ENCODE data around the gene ANKS1B.

Gene ANKS1B

DNA sequence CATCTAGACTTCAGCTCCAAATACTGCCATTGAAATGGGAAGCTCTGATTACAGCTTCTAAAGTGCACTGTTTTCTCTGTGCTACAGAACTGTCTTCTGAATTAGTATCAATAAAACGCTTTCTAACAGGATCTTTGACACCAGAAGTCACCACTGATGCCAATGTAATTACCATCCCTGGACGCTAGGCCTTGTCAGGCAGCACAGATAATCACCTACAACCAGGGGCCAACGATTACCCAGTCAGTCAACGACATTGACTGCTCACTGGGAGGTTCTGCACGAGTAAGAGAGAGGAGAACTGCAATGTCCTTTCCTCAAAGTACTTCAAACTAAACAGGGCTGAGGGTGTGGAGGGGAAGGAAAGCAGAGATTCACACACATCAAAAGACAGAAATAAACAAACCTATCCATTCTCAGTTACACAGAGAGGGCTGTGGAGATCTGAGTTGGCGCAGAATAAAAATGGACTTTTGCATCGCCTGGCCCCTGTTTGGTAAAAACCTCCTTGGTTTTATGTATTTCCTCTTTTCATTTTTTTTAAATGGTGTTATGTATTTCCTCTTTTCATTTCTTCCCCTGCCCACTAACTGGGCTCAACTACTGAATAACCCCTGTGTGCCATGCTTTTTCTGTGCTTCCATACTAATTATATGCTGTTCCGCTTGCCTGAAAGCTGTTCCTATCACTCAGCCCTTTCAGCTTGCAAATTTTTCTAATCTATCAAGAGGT is 847.4 kb downstream of the ANKS1B start:
- no peak for DNase-seq (ENCODE audit: low read depth in 1 of 2, low spot score in 1 of 2)

DNA sequence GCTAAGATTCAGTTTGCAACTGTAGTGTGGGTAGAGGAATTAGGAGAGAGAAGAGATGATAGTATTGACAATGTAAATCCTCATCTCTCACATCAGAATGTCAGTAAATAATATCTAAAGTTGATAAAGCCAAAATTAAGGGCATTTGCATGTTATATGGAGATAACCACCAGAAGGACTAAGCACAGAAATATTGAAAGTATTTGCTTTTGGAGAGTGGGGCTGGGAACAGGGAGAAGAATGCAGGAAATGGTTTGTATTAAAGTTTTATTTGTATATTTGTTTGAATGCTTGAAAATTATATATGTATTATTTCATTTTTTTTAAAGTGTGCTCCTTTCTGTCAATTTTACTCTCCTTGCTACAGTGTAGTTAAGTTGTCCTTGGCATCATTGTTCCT is 848.2 kb downstream of the ANKS1B start:
- DNase-seq (ENCODE audit: low read depth in 1 of 2, low spot score in 1 of 2): no peak

DNA sequence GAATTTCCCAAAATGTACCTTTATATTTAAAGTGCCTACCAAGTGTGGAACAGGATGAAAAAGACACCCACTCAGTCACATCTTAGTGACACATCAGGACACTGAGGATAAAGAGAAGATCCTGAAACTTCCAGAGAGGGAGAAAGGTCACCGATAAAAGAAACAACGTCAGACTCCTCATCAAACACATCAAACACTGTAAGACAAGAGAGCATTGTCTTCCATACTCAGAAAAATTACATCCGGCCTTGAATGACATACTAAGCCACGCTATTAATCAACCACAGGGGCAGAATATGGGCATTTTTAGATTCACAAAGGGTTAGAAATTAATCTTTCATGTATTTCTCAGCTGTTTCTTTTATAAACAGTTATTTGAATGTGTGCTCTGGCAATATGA is 849.4 kb downstream of the ANKS1B start:
- no peak for DNase-seq (ENCODE audit: low read depth in 1 of 2, low spot score in 1 of 2)

DNA sequence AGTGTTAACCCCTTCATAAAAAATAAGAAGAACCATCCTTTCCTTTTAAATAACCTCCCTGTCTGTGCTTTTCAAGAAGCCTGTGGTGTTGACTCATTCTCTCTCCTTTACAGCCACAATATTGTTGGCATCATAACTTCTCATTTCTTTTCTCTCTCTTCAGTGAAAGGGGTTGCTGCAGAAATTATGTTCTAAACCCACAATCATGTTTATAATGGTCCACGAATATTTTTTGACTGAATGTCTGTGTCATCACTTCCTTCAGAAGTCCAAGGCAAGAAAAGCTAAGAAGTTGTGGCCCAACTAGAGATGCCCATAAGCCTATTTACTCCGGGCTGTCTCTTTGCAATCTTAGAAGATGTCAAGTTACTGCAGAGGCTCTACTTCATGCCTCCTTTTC is 851.3 kb downstream of the ANKS1B start:
- DNase-seq (ENCODE audit: low read depth in 1 of 2, low spot score in 1 of 2): no peak

DNA sequence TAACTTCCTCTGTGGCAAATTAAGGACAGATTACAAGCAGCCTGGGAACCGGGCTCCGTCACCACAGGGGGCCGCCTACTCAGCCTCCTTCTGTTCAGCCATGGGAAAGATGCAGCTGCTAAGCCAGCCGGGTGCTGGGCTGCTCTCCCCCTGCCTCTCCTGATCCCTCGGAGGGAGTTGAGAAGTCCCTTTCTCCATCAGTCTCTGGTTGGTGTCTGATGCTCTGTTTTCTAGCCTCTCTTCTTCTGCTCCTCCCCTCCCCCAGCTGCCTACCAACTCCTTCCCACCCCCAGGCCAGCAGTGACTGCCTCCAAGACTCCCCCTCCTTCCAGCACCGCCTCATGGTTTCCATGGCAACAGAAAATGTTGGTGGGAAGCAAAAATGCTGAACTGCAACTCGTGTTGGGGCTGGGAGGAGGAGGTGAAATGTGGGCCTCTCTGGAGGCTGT is 853.0 kb downstream of the ANKS1B start:
- no peak for DNase-seq (ENCODE audit: low read depth in 1 of 2, low spot score in 1 of 2)

DNA sequence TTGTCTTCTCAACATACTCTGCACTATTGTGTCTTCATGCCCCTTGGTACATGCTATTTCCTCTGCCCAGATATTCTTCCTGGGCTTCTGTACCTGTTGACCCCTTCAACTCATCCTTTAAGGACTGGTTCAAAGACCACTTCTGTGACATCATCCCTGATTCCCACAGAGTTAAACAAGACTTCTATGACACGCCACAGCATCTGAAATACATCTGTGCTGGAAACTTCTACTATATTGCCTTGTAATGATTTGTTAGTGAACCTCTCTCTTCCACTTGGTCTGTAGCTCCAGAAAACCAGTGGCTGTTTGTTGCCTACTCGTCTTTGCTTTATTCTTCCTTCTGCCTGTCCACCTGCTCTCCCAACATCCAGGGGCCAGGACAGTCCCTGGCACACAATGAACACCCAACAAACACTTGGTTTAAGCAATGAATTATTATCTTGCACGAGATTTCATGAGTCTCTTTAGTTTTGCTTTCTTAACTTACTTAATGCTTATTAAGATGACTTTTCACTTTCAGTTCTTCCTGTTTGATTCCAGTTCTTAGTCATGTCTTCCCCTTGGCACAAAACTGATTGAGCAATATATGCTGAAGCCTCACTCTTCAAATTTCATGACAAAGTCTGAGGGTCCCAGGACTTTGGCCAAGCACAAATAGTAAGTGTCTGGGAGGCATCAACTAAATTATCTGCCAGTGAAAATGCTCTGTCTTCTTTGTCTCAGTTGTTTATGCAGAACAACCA is 853.8 kb downstream of the ANKS1B start:
- DNase-seq (ENCODE audit: low read depth in 1 of 2, low spot score in 1 of 2): no peak

DNA sequence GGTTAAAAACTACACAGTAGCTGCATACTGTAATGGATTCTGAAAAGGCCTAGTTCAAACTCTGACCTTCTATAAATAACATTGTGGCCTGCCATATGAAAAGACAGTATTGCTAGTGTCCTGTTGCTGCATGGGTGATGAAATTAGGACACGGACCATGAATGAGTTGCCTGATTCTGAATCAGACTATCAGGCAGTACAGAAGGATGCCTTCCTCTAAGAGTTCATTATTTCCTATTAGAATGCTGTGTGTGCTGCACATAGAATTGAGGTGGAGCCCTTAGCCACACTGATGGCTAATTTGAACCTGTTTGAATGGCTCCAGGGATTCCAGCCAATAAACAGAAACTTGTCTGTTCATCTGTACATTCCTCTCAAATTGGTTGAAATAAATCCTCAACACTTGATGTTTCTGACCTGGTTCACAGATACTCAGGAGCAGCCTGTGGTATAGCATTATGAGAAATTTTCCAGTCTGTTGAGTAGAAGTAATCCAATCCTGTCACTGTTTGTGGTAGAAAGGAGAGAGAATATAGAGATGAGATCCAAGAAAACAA is 856.4 kb downstream of the ANKS1B start:
- DNase-seq (ENCODE audit: low read depth in 1 of 2, low spot score in 1 of 2): no peak

DNA sequence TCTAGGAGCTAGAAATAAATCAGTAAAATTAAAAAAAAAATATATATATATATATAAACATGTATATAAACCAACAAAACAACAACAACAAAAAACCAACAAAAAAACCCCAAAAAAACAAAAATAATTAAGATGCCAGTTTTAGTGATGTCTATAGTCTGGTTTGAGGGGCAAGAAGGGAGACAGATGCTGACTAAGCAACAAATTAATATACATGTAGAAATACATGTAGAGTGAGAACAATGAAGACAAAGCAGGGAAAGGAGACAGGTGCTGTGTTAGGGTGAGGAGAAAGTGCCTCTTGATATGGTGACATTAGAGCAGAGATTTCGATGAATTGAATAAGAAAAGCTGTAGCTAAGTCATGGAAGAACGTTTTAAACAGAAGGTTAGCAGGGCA is 861.8 kb downstream of the ANKS1B start:
- no peak for DNase-seq (ENCODE audit: low read depth in 1 of 2, low spot score in 1 of 2)

DNA sequence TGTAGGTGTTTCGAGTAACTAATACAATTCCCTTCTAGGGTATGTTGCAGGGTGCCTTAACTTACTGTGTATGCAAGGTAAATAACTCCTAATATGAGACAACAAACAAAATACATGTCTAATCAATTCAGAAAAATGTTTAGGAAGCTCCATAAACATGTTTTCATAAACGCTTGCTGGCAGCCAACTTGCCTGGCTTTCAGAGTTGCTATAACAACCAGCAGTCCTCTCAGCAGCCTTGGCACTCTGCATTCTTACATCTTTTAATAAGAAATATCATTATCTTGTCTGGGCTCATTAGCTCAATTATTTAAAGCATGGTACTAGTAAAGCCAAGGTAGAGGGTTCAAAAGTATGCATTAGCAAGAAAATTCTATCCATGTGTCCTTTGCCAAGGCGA is 862.2 kb downstream of the ANKS1B start:
- DNase-seq (ENCODE audit: low read depth in 1 of 2, low spot score in 1 of 2): no peak

DNA sequence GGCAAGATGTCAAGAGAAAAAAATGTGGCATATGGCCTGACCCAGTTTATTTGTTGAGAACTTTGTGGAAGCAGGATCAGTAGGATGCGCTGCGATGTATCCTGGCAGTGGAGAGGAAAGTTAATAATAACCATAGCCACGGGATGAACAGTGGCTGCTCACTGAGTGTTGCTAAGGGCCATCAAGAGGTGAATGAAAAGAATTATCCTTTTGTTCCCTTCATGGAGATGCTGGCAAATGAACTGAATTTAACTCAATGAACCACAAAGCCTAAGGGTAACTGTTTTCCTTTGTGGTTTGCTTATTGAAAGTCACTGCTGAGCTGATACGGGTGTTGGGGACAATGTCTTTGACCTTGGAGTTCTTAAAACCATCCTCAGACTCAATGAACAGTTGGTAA is 863.2 kb downstream of the ANKS1B start:
- DNase-seq (ENCODE audit: low read depth in 1 of 2, low spot score in 1 of 2): no peak

DNA sequence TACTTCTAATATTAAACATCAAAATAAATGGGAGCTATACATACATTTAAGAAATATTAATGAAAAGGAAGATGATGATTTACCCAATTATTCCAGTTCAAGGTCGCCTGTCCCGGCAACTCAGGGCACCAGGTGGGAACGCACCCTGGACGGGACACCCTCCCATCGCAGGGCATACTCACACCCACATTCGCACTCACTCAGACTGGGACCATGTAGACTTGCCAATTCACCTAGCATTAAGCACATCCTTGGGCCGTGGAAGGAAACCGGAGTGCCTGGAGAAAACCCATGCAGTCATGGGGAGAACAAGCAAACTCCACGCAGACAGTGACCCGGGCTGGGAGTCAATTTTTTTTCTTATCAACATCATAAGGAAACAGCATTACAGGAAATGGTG is 864.8 kb downstream of the ANKS1B start:
- DNase-seq (ENCODE audit: low read depth in 1 of 2, low spot score in 1 of 2): no peak

DNA sequence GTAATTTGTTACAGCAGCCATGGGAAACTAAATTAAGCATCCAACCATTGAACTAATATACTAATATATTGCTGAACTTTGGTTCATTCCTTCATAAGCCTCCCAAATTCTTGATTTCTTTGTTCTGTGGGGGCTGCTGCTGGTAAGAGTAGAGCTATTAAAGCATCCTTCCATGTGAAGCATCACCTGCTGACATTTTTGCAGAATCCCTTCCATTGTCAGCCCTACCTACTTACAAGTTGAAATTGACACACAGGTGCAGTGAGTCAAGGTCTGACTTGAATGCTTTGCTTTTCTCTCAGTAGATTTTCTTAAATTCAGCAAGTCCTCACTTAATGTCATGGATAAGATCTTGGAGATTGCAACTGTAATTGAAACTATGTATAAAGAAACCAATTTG is 865.3 kb downstream of the ANKS1B start:
- no peak for DNase-seq (ENCODE audit: low read depth in 1 of 2, low spot score in 1 of 2)

DNA sequence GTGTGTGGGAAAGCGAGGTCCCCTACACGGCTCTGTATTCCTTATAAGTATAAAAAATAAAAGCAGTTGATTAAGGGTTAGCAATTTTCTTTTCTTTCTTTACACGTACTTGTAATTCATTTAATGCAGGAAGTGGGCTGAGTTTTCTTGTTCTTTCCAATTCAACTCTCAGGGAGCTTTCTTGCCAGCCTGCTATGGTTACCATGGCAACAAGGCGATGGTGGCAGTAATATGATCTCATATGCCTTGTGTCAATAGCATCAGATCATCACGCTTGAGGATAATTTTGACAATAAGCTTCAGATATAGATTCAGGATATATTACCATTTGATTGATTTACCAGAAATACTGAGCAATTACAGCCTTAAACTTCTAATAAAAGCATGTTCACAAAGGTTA is 873.1 kb downstream of the ANKS1B start:
- DNase-seq (ENCODE audit: low read depth in 1 of 2, low spot score in 1 of 2): no peak

DNA sequence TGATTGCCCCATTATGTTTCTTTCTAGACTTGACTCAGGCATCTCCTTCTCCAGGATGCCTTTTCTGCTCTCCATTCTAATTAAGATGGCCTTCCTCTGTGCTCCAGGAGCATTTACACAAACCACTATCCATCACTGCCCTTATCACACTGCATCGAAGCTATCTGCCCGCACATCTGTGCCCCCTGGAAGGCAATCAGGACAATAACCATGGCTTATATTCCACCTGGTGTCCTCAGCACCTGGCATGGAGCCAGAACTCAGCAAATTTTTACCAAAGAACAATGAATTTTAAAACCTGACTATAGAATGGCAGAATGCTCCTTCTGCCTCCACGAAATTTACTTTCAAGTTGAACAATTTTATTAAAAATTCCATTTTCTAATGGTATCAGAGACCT is 873.9 kb downstream of the ANKS1B start:
- no peak for DNase-seq (ENCODE audit: low read depth in 1 of 2, low spot score in 1 of 2)

DNA sequence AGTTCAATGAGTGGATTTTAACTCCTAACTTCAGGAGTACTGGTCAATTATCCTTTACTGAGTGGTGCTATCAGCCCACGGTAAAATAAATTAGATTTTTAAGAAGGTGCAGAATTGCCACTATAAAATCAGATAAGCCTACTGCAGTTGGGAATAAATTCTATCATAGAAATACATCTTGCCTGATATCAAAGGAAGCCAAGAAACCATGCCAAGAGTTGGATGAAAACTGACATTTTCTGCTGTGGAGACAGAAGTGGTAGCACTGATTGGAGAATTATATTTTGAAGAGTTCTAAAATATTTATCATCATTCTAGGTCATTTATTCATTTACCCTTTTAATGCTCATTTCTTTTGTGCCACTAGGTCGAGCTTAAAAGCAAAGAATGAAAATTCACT is 874.5 kb downstream of the ANKS1B start:
- DNase-seq (ENCODE audit: low read depth in 1 of 2, low spot score in 1 of 2): no peak

DNA sequence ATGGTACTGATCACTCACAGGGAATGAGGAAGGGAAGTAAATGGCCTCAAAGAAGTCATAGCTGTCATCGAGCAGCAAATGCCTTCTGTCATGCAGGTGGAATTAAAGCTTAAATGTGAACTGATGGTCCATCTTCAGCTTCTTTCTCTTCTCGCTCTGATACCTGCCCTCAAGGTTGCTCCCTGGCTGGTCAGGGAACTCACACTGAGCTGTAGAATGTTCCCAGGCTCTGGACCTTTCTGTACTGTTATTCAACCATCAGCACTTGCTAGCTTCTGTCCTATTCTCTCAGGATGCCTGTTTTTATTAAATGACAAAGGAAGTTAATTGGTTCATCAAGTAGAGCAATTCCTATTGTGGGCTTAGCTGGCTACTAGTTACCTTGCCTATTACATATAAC is 875.8 kb downstream of the ANKS1B start:
- no peak for DNase-seq (ENCODE audit: low read depth in 1 of 2, low spot score in 1 of 2)

DNA sequence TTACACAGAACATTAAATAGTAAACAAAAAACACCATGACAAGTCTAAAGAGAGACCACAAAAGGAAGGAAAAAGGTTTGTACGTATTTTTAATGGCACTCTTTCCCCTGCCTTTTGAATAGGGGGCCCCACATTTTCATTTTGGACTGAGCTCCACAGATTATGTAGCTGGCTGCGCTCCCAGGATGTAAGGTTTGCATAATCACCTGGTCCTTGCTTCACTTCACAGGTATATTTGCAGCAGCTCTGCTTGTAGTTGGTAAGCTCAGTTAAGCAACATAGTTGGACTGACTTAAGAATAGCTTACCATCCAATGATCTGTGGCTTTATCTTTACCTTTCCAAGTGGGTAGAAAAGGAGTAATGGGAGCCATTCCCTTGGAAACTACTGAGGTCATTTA is 885.0 kb downstream of the ANKS1B start:
- DNase-seq (ENCODE audit: low read depth in 1 of 2, low spot score in 1 of 2): no peak

DNA sequence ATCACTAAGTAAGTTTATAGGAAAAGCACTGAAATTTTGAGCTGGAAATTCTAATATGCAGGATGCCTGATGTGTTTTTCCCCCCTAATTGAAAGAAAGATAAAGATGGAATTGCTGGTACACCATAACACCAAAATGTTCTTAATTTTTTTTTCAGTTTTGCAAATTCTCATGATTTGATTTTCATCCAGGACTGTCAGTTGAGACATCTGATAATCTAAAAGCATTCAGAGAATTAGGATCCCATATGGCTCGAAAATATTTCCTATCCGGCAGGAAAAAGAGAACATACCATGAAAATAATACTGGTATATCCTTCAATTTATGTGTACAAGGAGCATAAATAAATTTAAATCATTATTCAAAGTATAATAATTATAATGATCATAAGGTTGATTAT is 887.6 kb downstream of the ANKS1B start:
- DNase-seq (ENCODE audit: low read depth in 1 of 2, low spot score in 1 of 2): no peak

DNA sequence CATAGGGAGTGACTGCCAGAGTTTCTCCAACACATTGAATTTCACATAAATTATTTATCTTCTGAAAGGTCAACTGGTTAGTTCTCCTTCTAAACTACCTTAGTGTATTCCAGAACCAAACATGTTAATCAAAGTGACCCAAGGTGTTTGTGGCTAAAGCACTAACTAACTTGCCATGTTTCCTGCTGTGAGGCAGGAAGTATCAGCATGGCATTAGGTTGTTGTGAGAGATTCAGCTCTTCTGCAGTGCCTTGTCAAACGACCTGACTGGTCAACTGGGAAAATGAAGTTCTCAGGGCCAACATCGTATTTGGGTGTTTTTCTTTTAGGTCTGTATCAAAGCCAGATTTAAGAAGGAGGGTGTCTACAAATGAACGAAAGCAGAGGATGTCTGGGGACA is 891.6 kb downstream of the ANKS1B start:
- no peak for DNase-seq (ENCODE audit: low read depth in 1 of 2, low spot score in 1 of 2)

DNA sequence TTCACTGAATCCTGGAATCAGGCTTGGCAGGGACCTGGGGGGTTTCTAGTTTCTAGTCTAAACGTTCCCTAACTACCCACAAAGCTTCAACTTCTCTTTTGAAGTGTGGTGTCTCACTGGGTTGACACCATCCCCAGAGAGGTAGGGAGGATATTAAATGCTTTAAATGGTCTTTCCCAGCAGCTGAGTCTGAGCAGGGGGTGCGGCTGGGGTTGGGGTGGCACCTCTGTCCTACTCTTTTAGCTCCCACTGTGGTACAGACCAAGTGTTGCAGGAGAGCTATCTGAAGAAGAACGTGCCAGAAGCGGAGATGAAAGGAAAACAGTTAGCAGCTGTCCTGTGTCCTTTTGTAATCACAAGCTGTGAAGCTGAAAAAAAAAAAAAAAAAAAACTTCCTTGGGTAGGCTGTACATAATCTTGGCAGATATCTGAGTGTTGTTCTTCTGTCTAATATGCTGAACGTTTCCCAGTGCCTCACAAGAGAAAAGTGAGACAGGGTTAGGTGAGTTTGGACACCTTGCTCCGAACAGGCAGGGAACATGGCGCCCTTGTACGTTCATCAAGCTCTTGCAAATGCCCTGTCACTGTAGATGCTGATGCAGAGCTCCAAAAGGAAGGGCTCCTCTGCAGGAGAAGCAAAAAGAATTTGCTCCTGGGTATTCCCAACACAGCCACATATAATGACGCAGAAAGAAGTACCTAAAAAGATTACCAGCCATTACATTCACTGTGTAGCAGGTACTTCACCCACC is 892.5 kb downstream of the ANKS1B start:
- DNase-seq (ENCODE audit: low read depth in 1 of 2, low spot score in 1 of 2): no peak

DNA sequence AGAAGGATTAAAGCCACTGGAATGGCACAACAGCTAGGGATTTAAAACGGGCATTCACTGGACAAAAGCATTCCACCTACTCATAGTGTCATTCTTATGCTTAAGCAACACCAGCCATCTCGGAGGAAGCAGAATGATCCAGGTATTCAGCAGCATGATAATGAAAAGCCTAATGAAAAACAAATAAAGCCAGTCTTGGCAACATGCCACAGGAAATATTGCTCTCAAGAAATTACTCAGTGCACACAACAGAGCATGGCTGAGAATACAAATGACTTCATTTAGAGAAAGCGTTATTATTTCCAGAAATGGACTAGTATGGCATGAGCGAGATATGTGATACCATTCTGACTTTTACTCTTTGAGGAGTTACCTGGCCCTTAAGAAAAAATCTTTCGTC is 897.5 kb downstream of the ANKS1B start:
- DNase-seq (ENCODE audit: low read depth in 1 of 2, low spot score in 1 of 2): no peak

DNA sequence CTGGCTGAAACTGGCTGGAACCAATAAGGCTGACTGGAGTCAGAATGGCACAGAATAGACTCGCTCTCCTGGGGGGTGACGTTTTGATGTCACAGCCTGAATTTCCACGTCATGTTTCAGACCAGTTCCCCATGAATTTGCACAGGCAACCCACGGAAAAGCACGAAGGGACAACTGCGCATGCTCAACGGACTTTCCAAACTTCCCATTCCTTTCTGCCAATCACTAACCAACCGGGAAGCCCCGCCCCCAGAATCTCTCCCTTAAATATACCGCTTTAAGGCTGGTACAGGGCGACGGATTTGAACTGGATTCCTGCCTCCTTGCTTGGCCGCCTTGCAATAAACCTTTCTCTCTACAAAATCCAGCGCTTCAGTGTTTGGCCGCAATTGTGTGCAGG is 904.9 kb downstream of the ANKS1B start:
- DNase-seq (ENCODE audit: low read depth in 1 of 2, low spot score in 1 of 2): no peak

Measured in stimulated activated CD4-positive, alpha-beta T cell treated with anti-CD3 and anti-CD28 coated beads, Interleukin-15, amount 100 ng/mL, for 1 hour (primary cell).